GM13977 (cell line): ENCODE results near the gene SLC22A23.
"Not testable (repeated sequence)": the region's sequence is repeated elsewhere in the genome, so short reads cannot be mapped to it uniquely, and the experiment has no call there.

ENCODE experiments used
- DNase-seq: peaks from one replicate; pipeline ENCODE4 v3.0.0; 2012; ENCODE audit warnings: low spot score
- in situ Hi-C: fragments of 300-500 bp; cut with MboI; formaldehyde crosslinking; loops from one replicate; pipeline ENCODE4 v1.12.0; 2022; ENCODE audit warnings: low sequenced_read_pairs, low pct_unique_long_range_greater_than_20kb, mixed read lengths, inconsistent platforms; ENCODE audit not compliant: unreplicated experiment
- TF ChIP-seq, protein P1 (sequence below): IDR thresholded peaks from 2 replicates; pipeline ENCODE4 v1.5.1; 2012; ENCODE audit warnings: mild to moderate bottlenecking, control low read depth; ENCODE audit not compliant: insufficient read depth; ENCODE audit errors: extremely low read depth, missing control alignments

SLC22A23 gene

DNA sequence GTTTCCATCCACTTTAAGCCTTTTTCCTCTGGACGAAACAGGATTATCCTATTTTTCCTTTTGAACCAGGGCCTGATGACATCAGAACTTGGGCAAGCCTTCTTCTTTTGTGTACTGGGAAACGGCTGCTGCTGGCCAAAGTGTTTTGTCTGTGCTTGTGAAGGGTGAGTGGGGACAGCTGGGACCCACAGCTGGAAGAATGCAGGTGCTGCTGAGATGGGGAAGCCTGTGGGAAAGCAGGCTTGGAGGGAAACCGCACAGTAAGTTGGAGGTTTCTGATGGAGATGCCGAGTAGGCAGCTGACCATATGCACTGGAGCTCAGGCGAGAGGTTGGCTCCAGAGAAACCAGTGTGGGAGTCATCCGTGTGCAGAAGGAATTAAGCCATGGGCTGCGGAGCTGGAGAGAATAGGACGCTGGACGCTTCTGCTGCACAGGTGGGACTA, 206.6 kb downstream of the SLC22A23 start:
- TF ChIP-seq, protein P1, sequence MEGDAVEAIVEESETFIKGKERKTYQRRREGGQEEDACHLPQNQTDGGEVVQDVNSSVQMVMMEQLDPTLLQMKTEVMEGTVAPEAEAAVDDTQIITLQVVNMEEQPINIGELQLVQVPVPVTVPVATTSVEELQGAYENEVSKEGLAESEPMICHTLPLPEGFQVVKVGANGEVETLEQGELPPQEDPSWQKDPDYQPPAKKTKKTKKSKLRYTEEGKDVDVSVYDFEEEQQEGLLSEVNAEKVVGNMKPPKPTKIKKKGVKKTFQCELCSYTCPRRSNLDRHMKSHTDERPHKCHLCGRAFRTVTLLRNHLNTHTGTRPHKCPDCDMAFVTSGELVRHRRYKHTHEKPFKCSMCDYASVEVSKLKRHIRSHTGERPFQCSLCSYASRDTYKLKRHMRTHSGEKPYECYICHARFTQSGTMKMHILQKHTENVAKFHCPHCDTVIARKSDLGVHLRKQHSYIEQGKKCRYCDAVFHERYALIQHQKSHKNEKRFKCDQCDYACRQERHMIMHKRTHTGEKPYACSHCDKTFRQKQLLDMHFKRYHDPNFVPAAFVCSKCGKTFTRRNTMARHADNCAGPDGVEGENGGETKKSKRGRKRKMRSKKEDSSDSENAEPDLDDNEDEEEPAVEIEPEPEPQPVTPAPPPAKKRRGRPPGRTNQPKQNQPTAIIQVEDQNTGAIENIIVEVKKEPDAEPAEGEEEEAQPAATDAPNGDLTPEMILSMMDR: no peak
- in situ Hi-C loops: no loop called here
- no peak for DNase-seq

- no peak for DNase-seq
- in situ Hi-C loops: loop anchor here (10.0 kb wide), 1 partner anchor 125 kb away; no protein-coding TSS in a partner anchor
- TF ChIP-seq, protein P1: no peak
Observed at GRCh38 chr6:3249821-3250220, 207.0 kb downstream of the SLC22A23 start.

DNA sequence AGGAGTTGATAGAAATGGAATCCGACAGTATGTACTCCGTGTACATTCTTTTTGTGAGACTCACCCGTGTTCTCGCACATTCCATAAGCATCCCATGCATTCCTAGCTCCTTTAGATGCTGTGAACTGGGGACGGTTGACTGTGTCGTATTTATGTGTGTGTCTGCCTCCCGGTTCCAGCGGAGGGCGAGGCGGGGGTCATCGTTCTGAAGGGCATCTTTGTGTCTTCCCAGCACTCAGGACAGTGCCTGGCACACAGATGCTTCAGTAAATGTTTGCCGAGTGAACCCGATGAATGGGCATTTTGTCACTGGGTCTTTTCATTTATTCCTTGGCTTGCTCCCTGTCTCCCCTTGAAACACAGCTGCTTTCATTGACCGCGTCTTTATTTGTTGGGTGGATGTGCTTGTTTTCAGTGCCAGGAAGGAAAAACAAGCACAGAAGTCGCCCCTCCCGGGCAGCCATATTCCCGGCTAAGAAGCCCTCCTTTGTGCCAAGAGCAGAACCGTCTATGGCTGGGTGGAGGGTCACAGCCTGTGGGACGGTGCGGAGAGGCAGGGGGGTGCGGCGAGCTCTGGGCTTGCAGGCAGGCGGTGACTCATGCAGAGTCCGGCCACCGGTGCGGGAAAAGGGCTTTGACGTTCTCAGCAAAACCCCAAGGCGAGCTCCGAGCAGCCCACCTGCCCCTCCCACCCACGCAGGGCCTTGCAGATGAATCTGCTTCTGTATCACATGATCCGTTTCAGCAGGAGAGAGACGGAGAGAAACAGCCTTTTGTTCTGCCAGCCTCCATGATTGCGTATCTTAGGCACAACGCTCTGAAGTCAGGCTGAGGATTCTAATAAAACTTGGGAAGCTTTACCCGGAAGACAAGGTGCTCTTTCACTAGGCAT, 209.3 kb downstream of the SLC22A23 start:
- in situ Hi-C loops: loop anchor here (10.0 kb wide), 1 partner anchor 123 kb away; no protein-coding TSS in a partner anchor
- TF ChIP-seq, protein P1: no peak
- DNase-seq: no peak

- in situ Hi-C loops: loop anchor here (10.0 kb wide), 1 partner anchor 120 kb away; no protein-coding TSS in a partner anchor
- DNase-seq: no peak
- TF ChIP-seq, protein P1: no peak
Observed at GRCh38 chr6:3245216-3245615, 211.6 kb downstream of the SLC22A23 start.

GRCh38 chr6:3244832-3245161, 212.1 kb downstream of the SLC22A23 start:
- DNase-seq: not testable (repeated sequence)
- in situ Hi-C loops: loop anchor here (10.0 kb wide), 1 partner anchor 120 kb away; no protein-coding TSS in a partner anchor

DNA sequence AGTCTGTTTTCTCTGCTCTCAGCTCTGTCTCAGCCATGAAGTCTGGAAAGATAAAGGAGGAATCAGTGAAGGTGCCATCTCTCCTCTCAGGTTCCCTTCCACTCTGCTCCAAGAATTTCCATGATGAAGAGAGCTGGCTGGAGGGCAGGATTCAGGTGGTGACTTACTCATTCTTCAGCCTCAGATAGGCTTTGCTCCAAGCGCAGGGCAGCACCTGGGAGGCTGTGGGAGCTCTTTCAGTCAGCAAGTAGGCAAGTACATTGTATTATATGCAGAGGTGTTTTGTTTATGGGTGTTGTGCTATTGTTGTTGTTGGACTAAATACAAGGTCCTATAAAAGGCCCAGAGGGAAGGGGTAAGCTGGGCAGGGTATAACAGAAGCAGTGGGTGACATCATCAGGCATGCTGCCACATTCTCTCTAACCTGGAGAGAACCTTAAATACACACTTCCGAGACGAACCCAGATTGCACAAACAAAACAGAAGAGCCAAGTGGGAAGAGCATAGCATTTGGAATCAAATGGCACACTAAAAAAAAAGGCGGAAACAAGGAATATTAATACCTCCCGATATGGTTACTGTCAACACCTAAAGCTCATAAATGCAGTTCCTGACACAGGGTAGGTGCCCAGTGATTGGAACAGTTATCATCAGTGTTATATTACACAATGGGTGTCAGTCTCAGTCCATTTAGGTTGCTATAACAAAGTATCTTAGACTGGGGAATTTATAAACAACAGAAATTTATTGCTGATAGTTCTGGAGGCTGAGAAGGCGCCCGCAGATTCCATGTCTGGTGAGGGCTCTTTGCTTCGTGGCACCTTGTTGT, 212.6 kb downstream of the SLC22A23 start:
- TF ChIP-seq, protein P1: no peak
- in situ Hi-C loops: loop anchor here (10.0 kb wide), 1 partner anchor 119 kb away; no protein-coding TSS in a partner anchor

DNA sequence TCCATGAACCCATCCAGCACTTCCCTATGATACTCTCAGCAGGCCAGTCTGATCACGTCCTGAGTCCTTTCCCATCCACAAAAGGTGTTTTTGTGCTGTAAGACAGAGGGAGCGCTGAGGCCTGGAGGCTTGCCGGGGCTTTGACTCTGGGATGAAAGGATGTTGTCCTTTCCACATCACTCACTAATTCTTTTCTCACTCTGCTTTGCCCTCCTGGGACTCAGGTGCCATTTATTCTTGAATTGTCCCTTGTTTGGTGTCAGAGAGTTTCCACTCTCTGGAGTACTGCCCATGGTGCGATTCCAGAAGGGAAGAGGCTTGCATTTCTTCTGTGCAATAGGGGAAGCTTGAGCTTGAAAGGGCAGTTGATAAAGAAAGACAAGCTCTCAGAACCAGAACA, 214.1 kb downstream of the SLC22A23 start:
- TF ChIP-seq, protein P1: no peak
- in situ Hi-C loops: loop anchor here (10.0 kb wide), 1 partner anchor 118 kb away; no protein-coding TSS in a partner anchor
- no peak for DNase-seq

More for the DNA sequence above, 212.6 kb downstream of the SLC22A23 start:
- DNase-seq: no peak

DNA sequence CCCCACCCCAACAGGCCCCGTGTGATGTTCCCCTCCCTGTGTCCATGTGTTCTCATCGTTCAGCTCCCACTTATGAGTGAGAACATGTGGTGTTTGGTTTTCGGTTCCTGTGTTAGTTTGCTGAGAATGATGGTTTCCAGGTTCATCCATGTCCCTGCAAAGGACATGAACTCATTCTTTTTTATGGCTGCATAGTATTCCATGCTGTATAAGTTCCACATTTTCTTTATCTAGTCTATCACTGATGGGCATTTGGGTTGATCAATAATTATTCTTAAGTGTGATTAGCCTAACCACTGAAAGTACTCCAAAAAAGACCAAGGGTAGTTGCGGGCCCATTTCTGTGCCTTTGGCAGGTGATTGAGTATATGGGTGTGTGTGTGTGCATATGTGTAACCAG, 215.1 kb downstream of the SLC22A23 start:
- DNase-seq: not testable (repeated sequence)
- in situ Hi-C loops: loop anchor here (10.0 kb wide), 1 partner anchor 117 kb away; no protein-coding TSS in a partner anchor
